Measurements from ENCODE around the gene CSTPP1.

The CSTPP1 gene

DNA sequence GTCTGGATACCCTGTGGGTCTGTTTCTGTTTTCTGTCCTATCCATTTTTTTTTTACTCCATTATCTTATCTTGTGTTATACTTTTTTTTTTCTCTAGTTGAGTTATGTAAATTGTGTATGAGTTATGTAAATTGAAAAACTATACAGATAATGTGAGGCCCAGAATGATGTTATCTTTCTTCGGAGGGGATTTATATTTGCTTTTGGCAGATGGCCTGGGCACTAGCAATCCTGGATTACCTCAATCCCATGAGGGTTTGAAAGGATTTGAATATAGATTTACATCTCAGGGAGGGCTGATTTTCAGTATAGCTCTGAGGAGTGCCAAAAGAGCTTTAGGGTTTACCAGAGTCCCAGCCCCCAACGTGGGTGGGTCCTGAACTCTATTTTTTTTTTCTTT, 71.0 kb downstream of the CSTPP1 start:
- no peak overlapping the region for H3K4me3 ChIP-seq (ENCODE audit: low read length in 2 of 2)
- H3K27me3 ChIP-seq (ENCODE audit: control insufficient read depth in 1 of 2, insufficient read depth in 2 of 2, low read length in 2 of 2), result no peaks in the 10 kb centered on the region
- H3K36me3 ChIP-seq (ENCODE audit: control insufficient read depth in 2 of 2, insufficient read depth in 2 of 2, low read length in 2 of 2), result no peaks in the 10 kb centered on the region
- no peak overlapping the region for H3K9ac ChIP-seq (ENCODE audit: low read length in 2 of 2)
- peak overlapping the region; percentile 13 for H3K27ac ChIP-seq (ENCODE audit: low read length)
- H3K4me1 ChIP-seq (ENCODE audit: control insufficient read depth, insufficient read depth, low read length), result peaks cover 12% of the 10 kb centered on the region
- no peaks in the 10 kb centered on the region for H3K9me3 ChIP-seq (ENCODE audit: control insufficient read depth in 2 of 2, low read length in 2 of 2)

DNA sequence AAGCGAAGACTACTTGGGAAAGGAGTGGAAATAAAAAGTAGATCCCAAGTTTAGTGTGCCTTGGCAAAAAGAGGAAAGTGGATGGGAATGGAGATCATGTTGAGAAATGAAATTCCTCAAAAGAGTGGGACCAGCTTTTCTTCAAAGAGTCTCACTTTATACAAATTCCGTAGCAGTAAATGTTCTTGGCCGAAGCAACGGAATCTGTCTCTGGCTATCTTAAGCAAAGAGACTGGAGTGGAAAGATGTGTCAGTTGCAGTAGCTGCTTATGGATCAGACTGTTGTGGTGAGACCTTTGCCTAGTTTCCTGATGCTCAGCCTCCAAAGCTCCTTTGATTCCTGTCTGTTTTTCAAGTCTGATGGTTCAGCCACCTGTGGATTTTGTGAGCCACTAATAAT, 73.6 kb downstream of the CSTPP1 start:
- Histone ChIP-seq H3K9ac (ENCODE audit: low read length in 2 of 2) (no peak overlapping the region), H3K4me3 (ENCODE audit: low read length in 2 of 2) (peak overlapping the region; percentile 8 to 17), H3K4me1 (ENCODE audit: control insufficient read depth, insufficient read depth, low read length) (no peaks in the 10 kb centered on the region), H3K27me3 (ENCODE audit: control insufficient read depth in 1 of 2, insufficient read depth in 2 of 2, low read length in 2 of 2) (no peaks in the 10 kb centered on the region), H3K36me3 (ENCODE audit: control insufficient read depth in 2 of 2, insufficient read depth in 2 of 2, low read length in 2 of 2) (no peaks in the 10 kb centered on the region), H3K27ac (ENCODE audit: low read length) (peak overlapping the region; percentile 38), H3K9me3 (ENCODE audit: control insufficient read depth in 2 of 2, low read length in 2 of 2) (no peaks in the 10 kb centered on the region)

DNA sequence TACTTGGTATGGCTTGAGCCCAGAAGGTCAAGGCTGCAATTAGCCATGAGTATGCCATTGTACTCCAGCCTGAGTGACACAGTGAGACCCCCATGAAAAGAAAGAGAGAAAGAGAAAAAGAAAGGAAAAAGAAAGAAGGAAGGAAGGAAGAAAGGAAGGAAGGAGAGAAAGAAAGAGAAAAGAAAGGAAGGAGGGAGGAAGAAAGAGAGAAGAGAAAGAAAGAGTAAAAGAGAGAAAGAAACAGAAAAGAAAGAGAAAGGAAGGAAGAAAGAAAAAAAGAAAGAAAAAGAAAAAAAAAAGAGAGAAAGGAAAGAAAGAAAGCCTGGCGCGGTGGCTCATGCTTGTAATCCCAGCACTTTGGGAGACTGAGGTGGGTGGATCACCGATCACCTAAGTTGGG, 77.5 kb downstream of the CSTPP1 start:
- Histone ChIP-seq H3K9me3 (ENCODE audit: control insufficient read depth in 2 of 2, low read length in 2 of 2) (no peaks in the 10 kb centered on the region), H3K27ac (ENCODE audit: low read length) (no peak overlapping the region), H3K9ac (ENCODE audit: low read length in 2 of 2) (no peak overlapping the region), H3K27me3 (ENCODE audit: control insufficient read depth in 1 of 2, insufficient read depth in 2 of 2, low read length in 2 of 2) (no peaks in the 10 kb centered on the region), H3K36me3 (ENCODE audit: control insufficient read depth in 2 of 2, insufficient read depth in 2 of 2, low read length in 2 of 2) (no peaks in the 10 kb centered on the region), H3K4me1 (ENCODE audit: control insufficient read depth, insufficient read depth, low read length) (no peaks in the 10 kb centered on the region), H3K4me3 (ENCODE audit: low read length in 2 of 2) (no peak overlapping the region)

DNA sequence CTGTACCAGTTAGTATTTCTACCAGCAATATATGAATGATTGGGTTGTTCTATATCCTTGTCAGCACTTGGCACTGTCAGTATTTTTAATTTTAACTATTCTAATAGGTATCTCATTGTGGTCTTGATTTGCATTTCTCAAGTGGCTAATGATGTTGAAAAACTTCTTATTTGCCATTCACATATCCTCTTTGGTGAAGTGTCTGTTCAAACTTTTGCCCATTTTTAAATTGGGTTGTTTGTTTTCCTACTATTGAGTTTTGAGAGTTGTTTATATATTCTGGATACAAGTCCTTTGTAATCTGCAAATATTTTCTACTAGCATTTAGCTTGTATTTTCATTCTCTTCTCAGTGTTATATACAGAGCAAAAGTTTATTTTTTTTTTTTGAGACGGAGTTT, 82.1 kb downstream of the CSTPP1 start:
- Histone ChIP-seq H3K4me1 (ENCODE audit: control insufficient read depth, insufficient read depth, low read length) (no peaks in the 10 kb centered on the region), H3K4me3 (ENCODE audit: low read length in 2 of 2) (no peak overlapping the region), H3K9me3 (ENCODE audit: control insufficient read depth in 2 of 2, low read length in 2 of 2) (no peaks in the 10 kb centered on the region), H3K9ac (ENCODE audit: low read length in 2 of 2) (no peak overlapping the region), H3K36me3 (ENCODE audit: control insufficient read depth in 2 of 2, insufficient read depth in 2 of 2, low read length in 2 of 2) (no peaks in the 10 kb centered on the region), H3K27ac (ENCODE audit: low read length) (no peak overlapping the region), H3K27me3 (ENCODE audit: control insufficient read depth in 1 of 2, insufficient read depth in 2 of 2, low read length in 2 of 2) (no peaks in the 10 kb centered on the region)

DNA sequence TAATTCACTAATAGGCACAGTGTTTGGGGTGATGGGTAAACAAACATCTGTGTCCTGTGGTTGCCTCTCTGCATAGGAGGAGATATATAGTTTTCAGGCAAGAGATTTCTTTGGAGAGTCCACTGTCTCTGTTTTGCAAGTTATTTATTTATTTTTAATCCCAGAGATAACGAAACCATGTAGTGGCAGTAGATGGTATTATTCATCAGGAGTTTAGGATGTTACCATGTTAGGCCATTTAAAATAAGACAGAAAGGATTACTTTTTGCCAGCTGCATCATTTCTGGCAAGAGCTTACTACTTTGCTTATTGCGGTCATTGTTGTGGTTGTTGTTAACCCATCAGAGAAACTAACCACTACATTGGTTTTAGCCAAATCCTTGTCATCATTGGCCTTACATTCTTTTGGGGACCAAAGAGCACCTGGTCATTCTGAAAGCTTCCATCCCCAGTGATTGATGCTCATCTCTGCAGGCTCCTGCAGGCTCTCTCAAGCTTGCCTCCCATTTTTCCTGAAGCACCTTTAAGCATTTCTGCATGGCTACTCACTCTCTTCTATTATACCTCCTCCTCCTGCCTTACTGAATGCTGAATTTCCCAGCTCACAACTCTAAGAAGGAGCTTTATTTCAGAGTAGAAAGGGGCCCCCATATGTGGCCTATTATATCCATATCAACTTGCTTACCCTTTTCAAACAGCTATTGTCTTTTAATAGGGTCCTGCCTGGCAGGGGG, 84.4 kb downstream of the CSTPP1 start:
- no peaks in the 10 kb centered on the region for H3K27me3 ChIP-seq (ENCODE audit: control insufficient read depth in 1 of 2, insufficient read depth in 2 of 2, low read length in 2 of 2)
- H3K9me3 ChIP-seq (ENCODE audit: control insufficient read depth in 2 of 2, low read length in 2 of 2), result no peaks in the 10 kb centered on the region
- no peak overlapping the region for H3K27ac ChIP-seq (ENCODE audit: low read length)
- no peak overlapping the region for H3K9ac ChIP-seq (ENCODE audit: low read length in 2 of 2)
- H3K36me3 ChIP-seq (ENCODE audit: control insufficient read depth in 2 of 2, insufficient read depth in 2 of 2, low read length in 2 of 2), result no peaks in the 10 kb centered on the region
- H3K4me1 ChIP-seq (ENCODE audit: control insufficient read depth, insufficient read depth, low read length), result no peaks in the 10 kb centered on the region
- no peak overlapping the region for H3K4me3 ChIP-seq (ENCODE audit: low read length in 2 of 2)

DNA sequence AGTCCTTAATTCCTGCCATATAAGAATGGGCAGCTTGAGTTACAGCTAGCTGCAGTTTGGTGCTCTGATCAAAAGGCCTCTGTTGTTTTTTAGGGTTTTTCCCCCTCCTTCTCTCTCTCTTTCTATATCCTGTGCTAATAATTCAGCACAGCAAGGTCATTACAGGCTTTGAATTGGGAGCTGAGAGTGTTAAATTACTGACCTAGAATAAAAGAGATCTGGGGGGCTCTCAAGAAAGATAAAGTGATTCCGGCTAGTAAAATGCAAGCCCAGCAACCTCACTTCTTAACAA, 84.9 kb downstream of the CSTPP1 start:
- H3K4me1 ChIP-seq (ENCODE audit: control insufficient read depth, insufficient read depth, low read length), result no peaks in the 10 kb centered on the region
- H3K27me3 ChIP-seq (ENCODE audit: control insufficient read depth in 1 of 2, insufficient read depth in 2 of 2, low read length in 2 of 2), result no peaks in the 10 kb centered on the region
- H3K27ac ChIP-seq (ENCODE audit: low read length), result no peak overlapping the region
- no peaks in the 10 kb centered on the region for H3K9me3 ChIP-seq (ENCODE audit: control insufficient read depth in 2 of 2, low read length in 2 of 2)
- no peak overlapping the region for H3K4me3 ChIP-seq (ENCODE audit: low read length in 2 of 2)
- no peak overlapping the region for H3K9ac ChIP-seq (ENCODE audit: low read length in 2 of 2)
- H3K36me3 ChIP-seq (ENCODE audit: control insufficient read depth in 2 of 2, insufficient read depth in 2 of 2, low read length in 2 of 2), result no peaks in the 10 kb centered on the region

DNA sequence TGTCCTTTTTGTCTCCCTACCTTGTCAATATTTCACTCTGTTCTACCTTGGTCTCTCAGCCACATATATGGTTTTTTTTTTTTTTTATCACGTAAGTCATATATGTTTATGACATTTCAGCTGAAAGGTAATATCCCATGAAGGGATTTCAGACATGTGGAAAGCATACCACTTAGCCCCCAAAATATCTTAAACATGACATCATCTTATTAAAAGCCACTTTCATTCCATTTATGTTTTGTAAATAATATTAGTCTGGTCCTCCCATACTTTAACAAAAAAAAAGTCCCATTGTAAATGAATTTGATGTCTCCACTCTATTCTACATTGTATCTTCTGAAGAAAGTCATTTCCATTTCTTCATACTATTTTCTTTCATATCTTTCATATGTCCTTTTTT, 85.4 kb downstream of the CSTPP1 start:
- Histone ChIP-seq H3K27ac (ENCODE audit: low read length) (no peak overlapping the region), H3K9me3 (ENCODE audit: control insufficient read depth in 2 of 2, low read length in 2 of 2) (no peaks in the 10 kb centered on the region), H3K9ac (ENCODE audit: low read length in 2 of 2) (no peak overlapping the region), H3K36me3 (ENCODE audit: control insufficient read depth in 2 of 2, insufficient read depth in 2 of 2, low read length in 2 of 2) (no peaks in the 10 kb centered on the region), H3K27me3 (ENCODE audit: control insufficient read depth in 1 of 2, insufficient read depth in 2 of 2, low read length in 2 of 2) (no peaks in the 10 kb centered on the region), H3K4me3 (ENCODE audit: low read length in 2 of 2) (no peak overlapping the region), H3K4me1 (ENCODE audit: control insufficient read depth, insufficient read depth, low read length) (no peaks in the 10 kb centered on the region)

DNA sequence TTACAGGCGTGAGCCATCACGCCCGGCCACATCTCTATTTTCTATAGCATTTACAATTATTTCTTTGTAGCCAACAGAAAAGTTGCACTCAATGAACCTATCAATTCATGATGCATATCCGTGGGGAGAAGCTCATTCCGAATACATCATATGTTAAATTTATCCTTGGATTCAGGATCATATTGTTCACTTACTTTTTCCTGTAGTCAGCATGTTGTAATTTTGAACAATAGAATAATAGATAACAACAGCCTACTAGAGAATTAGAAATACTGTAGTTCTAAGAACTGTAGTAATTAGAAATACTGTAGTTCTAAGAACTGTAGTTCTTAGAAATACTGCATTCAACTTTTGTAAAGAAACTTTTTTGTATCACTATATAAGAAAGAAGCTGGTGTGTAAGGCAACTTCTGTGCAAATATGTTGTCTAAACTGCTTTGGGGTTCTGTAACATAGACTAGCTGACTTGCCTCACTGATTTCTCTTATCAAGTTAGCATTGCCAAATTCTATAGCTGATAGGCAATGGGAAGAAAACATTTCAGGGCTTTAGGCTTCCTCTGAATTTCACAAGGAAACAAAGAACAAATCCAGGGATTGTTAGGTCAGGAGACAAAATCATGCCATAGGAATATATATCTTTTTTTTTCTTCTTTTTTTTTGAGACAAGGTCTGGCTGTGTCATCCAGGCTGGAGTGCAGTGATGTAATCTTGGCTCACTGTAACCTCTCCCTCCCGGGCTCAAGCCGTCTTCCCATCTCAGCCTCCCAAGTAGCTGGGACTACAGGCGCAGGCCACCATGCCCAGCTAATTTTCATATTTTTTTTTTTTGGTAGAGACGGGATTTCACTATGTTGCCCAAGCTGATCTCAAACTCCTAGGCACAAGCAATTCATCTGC, 91.9 kb downstream of the CSTPP1 start:
- Histone ChIP-seq H3K4me3 (ENCODE audit: low read length in 2 of 2) (no peak overlapping the region), H3K27ac (ENCODE audit: low read length) (no peak overlapping the region), H3K36me3 (ENCODE audit: control insufficient read depth in 2 of 2, insufficient read depth in 2 of 2, low read length in 2 of 2) (no peaks in the 10 kb centered on the region), H3K4me1 (ENCODE audit: control insufficient read depth, insufficient read depth, low read length) (no peaks in the 10 kb centered on the region), H3K9me3 (ENCODE audit: control insufficient read depth in 2 of 2, low read length in 2 of 2) (no peaks in the 10 kb centered on the region), H3K9ac (ENCODE audit: low read length in 2 of 2) (no peak overlapping the region), H3K27me3 (ENCODE audit: control insufficient read depth in 1 of 2, insufficient read depth in 2 of 2, low read length in 2 of 2) (no peaks in the 10 kb centered on the region)

DNA sequence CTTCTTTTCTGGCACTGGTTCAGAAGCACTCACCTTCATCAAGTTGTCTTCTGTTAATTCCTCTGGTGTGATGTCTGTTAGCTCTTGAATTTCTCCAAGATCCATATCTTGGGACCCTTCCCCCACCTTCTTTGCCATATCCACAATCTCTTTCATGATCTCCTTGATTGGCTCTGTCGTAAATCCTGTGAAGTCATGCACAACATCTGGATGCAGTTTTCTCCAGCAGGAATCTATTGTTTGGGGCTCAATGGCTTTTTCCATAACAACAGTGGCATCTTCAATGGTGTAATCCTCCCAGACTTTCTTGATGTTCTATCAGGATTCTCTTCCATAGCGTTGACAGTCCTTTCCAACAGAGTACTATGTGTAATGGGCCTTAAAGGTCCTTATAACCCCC, 96.9 kb downstream of the CSTPP1 start:
- H3K27ac ChIP-seq (ENCODE audit: low read length), result no peak overlapping the region
- H3K9ac ChIP-seq (ENCODE audit: low read length in 2 of 2), result no peak overlapping the region
- H3K4me3 ChIP-seq (ENCODE audit: low read length in 2 of 2), result no peak overlapping the region
- H3K9me3 ChIP-seq (ENCODE audit: control insufficient read depth in 2 of 2, low read length in 2 of 2), result no peaks in the 10 kb centered on the region
- H3K36me3 ChIP-seq (ENCODE audit: control insufficient read depth in 2 of 2, insufficient read depth in 2 of 2, low read length in 2 of 2), result no peaks in the 10 kb centered on the region
- H3K27me3 ChIP-seq (ENCODE audit: control insufficient read depth in 1 of 2, insufficient read depth in 2 of 2, low read length in 2 of 2), result no peaks in the 10 kb centered on the region
- no peaks in the 10 kb centered on the region for H3K4me1 ChIP-seq (ENCODE audit: control insufficient read depth, insufficient read depth, low read length)

DNA sequence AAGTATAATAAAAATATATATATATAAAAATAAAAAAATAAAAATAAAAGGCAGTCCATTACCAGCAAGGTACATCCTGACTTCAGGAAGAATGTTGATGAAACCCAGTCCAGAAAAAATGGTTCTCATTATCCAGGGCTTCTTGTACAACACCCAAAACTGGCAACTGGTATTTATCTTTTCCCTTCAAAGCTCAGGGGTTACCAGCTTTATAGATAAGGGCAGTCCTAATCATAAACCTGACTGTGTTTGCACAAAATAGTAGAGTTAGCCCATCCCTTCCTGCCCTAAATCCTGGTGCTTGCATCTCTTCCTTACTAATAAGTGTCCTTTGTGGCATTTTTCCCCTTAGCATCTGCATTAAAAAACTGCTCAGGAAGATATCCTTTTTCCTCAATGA, 97.5 kb downstream of the CSTPP1 start:
- Histone ChIP-seq H3K36me3 (ENCODE audit: control insufficient read depth in 2 of 2, insufficient read depth in 2 of 2, low read length in 2 of 2) (no peaks in the 10 kb centered on the region), H3K27me3 (ENCODE audit: control insufficient read depth in 1 of 2, insufficient read depth in 2 of 2, low read length in 2 of 2) (no peaks in the 10 kb centered on the region), H3K9me3 (ENCODE audit: control insufficient read depth in 2 of 2, low read length in 2 of 2) (no peaks in the 10 kb centered on the region), H3K9ac (ENCODE audit: low read length in 2 of 2) (no peak overlapping the region), H3K4me1 (ENCODE audit: control insufficient read depth, insufficient read depth, low read length) (no peaks in the 10 kb centered on the region), H3K27ac (ENCODE audit: low read length) (no peak overlapping the region), H3K4me3 (ENCODE audit: low read length in 2 of 2) (no peak overlapping the region)

DNA sequence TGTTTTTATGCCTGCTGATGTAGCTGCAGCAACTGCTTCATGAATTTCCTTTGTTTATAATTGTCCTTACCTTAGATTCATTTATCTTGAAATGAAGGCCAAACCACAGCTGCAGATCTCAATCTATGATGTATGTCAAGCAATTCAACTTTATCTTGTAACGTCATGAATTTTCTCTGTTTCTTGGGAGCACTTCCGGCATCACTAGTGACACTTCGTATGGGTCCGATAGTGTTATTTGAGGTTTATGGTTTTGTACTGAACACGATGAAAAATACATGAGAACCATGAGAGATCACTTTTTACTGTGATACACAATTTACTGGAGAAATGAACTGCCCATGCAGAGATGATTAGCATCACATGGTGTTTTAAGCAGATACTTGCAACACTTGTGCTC, 98.5 kb downstream of the CSTPP1 start:
- H3K4me1 ChIP-seq (ENCODE audit: control insufficient read depth, insufficient read depth, low read length), result no peaks in the 10 kb centered on the region
- H3K9ac ChIP-seq (ENCODE audit: low read length in 2 of 2), result no peak overlapping the region
- H3K9me3 ChIP-seq (ENCODE audit: control insufficient read depth in 2 of 2, low read length in 2 of 2), result no peaks in the 10 kb centered on the region
- H3K27me3 ChIP-seq (ENCODE audit: control insufficient read depth in 1 of 2, insufficient read depth in 2 of 2, low read length in 2 of 2), result no peaks in the 10 kb centered on the region
- no peak overlapping the region for H3K4me3 ChIP-seq (ENCODE audit: low read length in 2 of 2)
- no peaks in the 10 kb centered on the region for H3K36me3 ChIP-seq (ENCODE audit: control insufficient read depth in 2 of 2, insufficient read depth in 2 of 2, low read length in 2 of 2)
- no peak overlapping the region for H3K27ac ChIP-seq (ENCODE audit: low read length)
